Raji (cell line): ENCODE data around the gene PLCL1.

Experiments
- POLR2A ChIP-seq: IDR thresholded peaks from 2 replicates; pipeline ENCODE4 v1.6.1; 2011; ENCODE audit warnings: low read depth, low read length, control low read depth; ENCODE audit not compliant: insufficient read depth

PLCL1 gene

DNA sequence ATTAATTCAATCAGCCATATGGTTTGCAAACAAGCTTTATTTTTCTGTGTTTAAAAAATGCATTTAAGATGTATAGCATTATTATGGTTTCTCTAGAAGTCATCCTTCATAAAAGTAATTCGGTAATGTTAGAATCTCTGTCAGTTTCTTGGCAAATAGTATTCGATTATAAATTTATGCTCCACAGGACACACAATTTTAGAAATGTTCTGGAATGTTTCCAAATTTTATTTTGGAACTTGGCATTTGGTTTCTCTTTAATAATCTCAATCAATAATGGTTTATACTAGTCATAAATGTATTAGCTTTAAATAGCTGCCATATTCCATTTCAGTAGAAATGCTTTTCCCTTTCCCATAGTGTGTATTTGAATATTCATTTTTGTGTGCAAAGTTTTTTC lies 156.4 kb downstream of the PLCL1 start:
- TF ChIP-seq POLR2A, result no peak

DNA sequence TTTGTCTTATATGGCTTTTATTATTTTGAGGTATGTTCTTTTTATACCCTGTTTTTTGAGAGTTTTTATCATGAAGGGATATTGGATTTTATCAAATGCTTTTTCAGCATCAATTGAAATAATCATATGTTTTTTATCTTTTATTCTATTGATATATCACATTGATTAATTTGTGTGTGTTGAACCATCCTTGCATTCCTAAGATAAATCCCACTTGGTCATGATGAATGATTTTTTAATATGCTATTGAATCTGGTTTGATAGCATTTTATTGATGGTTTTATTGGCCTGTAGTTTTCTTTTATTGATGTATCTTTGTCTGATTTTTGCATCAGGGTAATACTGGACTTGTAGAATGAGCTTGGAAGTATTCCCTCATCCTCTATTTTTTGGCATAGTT lies 160.3 kb downstream of the PLCL1 start:
- no peak for TF ChIP-seq POLR2A

DNA sequence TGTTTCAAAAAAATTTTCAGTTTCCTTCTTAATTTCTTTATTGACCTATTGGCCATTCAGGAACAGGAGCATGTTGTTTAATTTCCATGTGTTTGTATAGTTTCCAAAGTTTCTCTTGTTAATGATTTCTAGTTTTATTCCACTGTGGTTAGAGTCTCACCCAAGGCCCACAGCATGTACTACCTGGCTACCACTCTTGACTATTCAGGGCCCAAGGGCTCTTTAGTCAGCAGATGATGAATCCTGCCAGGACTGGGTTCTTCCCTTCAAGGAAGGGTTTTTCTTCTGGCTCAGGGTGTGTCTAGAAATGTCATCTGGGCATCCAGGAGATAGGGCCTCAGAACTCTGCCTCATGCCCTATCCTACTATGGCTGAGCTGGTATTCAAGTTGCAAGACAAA lies 161.4 kb downstream of the PLCL1 start:
- no peak for TF ChIP-seq POLR2A

DNA sequence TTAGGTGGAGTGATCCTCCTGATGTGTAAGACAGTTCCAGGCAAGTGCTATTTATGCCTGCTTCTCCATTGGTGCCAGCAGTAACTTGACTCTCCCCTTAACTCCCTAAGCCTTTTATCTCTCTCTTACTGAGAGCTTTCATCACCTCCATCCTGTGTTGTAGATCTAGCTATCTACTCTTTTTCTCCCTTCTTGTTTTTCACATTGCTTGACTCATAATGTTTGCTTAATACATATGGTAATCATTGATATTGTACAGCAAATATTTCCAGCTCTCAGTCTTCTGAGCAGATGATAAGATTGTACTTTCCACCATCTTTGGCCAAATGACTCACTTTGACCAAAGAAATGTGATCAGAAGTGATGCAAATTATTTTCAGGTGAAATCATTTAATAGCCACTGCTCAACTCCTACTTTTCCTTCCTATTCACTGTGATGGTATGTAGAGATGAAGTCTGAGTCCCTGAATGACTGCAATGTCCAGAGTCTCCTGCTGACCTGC lies 165.0 kb downstream of the PLCL1 start:
- no peak for TF ChIP-seq POLR2A

DNA sequence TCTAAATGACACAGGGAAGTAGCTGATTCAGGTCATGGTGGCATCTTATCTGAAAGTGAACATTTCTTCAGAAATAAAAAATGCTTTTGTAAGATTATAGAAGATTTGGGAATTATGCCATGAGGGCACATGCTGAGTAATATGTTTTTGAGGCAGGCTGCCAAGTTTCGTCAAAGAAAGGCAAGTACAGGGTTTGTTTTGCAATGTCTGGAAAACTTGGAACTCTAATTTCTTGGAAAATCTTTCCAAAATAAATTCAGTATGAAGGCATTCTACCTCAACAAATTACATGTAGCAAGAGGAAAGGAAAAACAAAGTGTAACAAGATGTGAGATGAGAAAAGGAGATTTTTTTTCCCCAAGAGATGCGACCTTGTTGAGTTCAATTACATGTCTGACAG lies 167.7 kb downstream of the PLCL1 start:
- TF ChIP-seq POLR2A, result no peak

DNA sequence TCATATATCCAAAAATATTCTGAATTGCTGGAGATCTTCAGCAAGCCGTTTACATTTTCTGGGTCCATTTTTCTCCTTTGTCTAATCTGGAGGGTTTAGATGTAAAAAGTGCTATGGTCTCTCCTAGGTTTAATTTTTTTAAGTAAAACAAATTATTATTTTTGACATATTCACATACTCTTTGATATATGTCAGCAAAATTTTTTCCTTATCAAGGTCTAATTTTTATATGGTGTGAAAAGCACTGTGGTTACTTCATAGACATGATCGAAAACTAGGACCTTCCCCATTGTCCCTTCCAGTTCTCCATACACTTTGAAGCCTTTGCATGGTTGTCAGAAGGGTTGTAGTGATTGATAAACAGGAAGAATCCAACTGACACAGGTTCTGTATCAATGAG lies 168.2 kb downstream of the PLCL1 start:
- no peak for TF ChIP-seq POLR2A

DNA sequence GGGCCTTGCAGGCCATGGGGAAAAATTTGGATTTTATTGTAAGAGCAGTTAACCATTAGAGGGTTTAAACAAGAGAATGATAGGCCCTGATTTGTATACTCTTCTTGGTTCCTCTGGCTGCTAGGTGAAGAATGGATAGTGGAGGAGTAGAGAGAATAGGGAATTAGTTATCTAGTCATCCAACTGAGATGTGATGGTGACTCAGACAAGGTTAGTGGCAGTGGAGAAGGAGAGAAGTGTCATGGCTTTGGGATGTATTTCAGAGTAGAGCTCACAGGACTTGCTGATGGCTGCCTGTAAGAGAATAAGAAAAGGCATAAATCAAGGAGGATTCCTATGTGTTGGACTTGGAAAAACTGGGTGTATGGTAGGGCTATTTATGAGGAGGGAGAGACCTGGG lies 169.4 kb downstream of the PLCL1 start:
- TF ChIP-seq POLR2A, result no peak

DNA sequence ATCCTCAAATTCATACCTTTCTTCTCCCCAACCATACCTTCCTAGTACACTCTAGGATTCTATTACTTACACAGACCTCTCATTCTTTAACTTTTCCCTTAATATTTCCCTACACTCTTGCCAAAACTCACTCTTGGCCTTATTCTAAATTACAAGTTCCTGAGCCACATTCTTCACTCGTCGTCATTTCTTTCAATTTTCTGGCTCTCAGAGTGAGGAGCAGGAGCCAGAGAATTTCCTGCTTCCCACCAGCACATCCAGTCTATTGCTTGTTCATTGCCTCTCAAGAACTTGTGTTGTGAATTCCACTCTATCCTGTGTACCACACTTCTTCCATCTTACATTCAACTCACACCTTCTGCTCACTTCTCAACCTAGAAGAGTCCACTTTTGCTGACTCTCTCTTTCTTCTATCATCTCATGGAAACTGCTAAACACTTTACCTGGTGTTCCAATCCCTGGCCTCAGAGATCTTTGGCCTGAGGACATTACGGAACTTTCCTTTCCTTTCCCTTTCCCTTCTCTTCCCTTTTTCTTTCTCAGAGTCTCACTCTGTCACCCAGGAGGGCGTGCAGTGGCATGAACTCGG lies 171.6 kb downstream of the PLCL1 start:
- no peak for TF ChIP-seq POLR2A

DNA sequence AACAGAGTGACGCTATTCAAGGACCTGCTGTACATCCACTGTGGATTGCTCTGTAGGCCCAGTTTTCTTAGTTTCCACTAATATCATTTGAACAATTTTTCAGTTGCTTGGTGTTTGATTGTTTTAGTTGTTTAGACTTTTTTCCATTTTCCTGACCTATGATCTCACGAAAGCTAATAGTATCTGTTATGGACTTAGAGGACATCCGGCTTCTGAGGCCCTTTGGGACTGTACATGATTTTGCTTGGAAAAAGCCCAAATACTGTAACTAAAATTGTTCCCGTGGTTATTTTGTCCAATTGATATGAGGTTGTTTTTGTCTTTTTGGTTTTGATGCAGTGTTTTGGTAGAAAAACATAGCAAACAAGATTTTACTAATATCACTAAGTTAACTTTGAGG lies 174.6 kb downstream of the PLCL1 start:
- no peak for TF ChIP-seq POLR2A

DNA sequence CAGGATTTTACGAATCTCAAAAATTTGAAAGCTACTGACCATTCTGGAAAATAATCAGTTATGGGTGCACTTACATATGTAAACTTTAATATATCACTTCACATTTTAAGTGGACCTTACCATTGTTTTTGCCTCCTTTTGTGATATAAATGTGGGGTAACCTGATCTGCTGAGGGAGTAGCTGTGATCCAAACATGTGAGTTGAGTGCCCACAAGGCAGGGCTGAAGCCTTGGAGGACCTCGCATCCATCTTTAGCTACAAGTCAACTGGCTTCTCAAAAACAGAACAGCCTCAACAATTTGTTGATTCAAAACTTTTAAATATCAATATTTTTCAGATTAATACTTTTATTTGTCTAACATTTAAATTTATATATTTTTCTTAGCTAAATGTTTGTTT lies 178.2 kb downstream of the PLCL1 start:
- TF ChIP-seq POLR2A, result no peak

DNA sequence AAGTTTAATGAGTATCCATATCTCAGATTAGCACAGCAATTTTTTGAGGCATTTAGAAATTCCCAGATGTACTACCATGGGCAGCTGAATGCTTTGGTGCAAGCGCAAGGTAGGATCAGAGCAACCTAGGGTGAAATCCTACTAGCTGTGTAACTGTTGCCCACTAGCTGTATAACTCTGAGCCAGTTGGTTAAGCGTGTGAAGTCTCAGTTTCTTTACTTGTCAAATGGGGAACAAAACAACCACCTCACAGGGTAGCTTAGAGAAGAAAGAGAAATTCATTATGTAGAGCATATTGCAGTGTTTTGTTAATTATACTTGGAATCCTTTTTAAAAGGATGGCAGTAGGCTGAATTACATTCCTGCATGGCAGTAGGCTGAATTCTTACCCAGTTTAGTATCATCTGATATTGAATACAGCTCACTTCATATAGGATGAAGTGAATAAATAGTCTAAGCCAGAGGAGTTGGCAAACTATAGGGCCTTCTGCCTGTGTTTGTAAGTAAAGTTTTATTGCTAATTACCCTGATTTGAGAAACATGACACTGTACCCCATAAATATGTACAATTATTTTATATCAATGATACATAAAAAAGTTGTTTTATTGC lies 180.7 kb downstream of the PLCL1 start:
- TF ChIP-seq POLR2A, result no peak

DNA sequence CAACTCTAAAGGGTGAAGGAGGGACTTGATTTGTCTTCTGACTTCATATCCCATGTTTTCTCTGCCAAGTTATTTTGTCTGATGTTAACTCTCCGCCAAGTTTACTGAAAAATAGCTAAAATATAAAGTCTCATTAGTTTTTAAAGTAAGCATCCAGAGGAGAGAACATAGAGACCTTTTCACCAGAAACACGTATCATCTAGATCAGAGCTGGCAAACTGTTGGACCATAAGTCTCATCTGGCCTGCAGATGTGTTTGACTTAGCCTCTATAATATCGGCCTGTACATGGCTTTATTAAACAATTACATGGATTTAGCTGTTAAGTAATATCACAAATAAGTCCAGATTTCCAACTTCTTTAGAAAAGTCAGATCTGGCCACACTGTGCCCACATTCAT lies 182.6 kb downstream of the PLCL1 start:
- no peak for TF ChIP-seq POLR2A

DNA sequence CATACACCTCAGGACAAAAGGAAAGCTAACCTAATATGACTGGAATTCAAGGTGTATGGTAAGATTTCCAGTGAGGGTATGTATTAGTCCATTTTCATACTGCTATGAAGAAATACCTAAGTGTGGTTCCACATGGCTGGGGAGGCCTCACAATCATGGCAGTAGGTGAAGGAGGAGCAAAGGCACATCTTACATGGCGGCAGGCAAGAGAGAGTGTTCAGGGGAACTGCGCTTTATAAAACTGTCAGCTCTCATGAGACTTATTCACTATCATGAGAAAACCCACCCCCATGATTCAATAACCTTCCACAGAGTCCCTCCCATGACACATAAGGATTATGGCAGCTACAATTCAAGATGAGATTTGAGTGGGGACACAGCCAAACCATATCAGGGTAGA lies 186.0 kb downstream of the PLCL1 start:
- no peak for TF ChIP-seq POLR2A

DNA sequence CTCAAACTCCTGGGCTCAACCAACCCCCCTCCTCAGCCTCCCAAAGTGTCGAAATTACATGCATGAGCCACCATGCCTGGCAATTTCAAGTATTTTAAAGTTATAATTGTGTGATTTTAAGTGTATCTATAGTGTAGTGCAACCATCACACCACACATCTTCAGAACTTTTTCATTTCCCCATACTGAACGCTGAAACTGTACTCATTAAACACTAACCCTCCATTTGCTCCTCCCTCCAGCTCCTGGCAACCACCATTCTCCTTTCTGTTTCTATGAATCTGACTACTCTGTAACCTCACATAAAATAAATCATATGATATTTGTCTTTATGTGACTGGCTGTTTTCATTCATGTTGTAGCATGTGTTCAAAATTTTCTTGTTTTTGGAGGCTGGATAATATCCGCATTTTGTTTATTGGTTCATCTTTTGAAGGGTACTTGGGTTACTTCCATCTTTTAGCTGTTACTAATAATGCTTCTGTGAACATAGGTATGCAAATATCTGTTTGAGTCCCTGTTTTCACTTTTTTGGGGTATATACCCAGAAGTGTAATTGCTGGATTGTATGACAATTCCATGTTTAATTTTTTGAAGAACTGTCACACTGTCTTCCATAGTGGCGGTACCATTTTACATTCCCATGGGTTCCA lies 188.2 kb downstream of the PLCL1 start:
- no peak for TF ChIP-seq POLR2A

DNA sequence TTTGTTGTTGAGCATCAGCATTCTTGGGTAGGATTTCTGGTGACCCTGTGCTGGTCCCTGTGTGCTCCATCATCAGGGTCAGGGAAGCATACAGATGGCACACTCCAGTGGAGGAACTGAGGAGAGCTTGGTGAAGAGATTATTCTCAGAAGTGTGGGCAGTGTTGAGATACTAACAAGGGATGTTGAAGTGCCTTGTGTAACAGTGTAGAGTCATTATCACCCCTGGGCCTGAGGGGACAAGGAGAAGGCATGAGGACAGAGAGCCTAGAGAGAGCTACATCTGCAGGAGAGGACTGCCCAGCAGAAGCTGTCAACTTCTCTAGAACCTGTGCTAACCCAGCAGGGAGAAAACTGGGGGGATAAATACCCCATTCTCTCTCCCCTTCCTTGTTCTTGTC lies 189.0 kb downstream of the PLCL1 start:
- TF ChIP-seq POLR2A, result no peak

DNA sequence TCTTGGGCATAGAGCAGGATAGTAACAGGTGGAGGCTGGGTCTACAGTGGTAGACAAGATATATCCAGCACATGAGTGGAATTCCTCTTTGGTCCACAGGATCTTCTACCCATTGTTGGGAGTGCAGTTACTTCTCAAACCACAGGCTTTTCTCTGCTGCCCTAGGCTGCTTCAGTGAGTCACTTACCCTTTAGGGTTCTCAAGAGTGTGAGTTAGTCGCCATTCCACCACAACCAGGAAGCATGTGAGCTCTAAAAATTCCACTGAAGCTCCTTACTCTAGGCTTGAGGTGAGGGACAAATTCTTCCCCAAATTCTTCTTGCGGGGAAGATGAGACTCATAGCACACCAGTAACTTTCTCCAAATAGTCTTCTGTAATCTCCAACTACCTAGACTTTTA lies 189.4 kb downstream of the PLCL1 start:
- TF ChIP-seq POLR2A, result no peak
